GM12875 (cell line): ENCODE measurements around the gene CLTA.
"Not testable (repeated sequence)": the region's sequence is repeated elsewhere in the genome, so short reads cannot be mapped to it uniquely, and the experiment has no call there.

Source experiments
- H3K4me3 ChIP-seq: one replicate; pipeline ENCODE4 v1.5.1; 2011; ENCODE audit warnings: low read depth, low read length, control low read depth
- CTCF ChIP-seq: IDR thresholded peaks from 2 replicates; pipeline ENCODE4 v1.5.1; 2011; ENCODE audit warnings: low read depth, mild to moderate bottlenecking, control low read depth, inconsistent platforms, low read length, moderate library complexity, borderline replicate concordance; ENCODE audit not compliant: insufficient read depth

CLTA gene

GRCh38 chr9:36245906-36246305 lies 55.2 kb downstream of the CLTA start:
- H3K4me3 ChIP-seq: no peak overlapping the region
- no peak for TF ChIP-seq CTCF

DNA sequence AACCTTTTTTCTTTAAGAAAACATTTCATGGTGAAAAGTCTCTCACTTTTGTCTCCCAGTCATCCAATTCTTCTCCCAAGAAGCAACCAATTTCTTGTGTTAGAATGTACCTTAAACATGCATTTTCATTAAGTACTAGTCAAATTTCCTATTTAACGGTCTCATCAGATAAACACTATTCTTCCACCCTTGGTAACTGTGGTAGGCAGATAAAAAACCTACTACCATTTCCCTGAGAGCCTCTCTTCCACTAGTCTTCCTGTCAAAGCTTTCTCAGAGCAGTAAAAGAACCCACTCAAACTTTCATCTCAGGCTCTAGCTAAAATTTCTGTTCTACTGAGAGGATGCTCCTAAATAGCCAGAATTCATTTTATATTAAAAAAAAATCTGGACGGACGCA lies 56.6 kb downstream of the CLTA start:
- TF ChIP-seq CTCF: no peak
- no peak overlapping the region for H3K4me3 ChIP-seq

DNA sequence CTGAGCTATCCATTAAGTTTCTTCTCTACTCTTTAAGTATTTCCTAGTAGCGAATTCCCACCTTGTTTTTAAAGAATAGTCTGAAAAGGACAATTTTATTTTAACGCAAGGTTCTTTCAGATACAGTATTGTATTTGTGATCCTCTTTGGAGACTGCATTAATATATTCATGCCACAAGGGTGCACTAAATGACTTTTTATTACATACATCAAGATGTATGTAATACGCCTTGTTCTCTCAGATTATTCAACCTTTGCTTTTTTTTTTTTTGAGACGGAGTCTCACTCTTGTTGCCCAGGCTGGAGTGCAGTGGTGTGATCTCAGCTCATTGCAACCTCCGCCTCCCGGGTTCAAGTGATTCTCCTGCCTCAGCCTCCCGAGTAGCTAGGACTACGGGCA lies 57.3 kb downstream of the CLTA start:
- not testable (repeated sequence) for H3K4me3 ChIP-seq

- no peak for TF ChIP-seq CTCF
- H3K4me3 ChIP-seq: no peak overlapping the region
Measured at GRCh38 chr9:36249189-36249588, 58.5 kb downstream of the CLTA start.

DNA sequence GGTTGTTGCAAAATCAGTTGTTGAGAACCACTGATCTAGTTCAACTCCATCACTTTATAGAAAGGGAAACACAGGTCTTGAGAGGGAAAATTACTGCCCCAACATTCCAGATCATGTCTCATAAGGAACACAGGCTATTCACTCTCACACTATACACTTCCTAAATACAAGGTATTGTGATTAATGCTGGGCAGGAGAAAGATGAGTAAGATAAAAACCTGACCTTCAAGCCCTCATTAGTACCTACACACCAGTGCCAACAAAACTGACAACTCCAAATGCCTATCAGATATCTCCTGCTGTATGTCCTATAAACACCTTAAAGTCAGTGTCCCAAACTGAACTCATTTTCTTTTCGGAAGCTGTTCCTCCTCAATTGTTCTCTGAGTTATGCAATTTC lies 59.4 kb downstream of the CLTA start:
- TF ChIP-seq CTCF: no peak
- H3K4me3 ChIP-seq: no peak overlapping the region

DNA sequence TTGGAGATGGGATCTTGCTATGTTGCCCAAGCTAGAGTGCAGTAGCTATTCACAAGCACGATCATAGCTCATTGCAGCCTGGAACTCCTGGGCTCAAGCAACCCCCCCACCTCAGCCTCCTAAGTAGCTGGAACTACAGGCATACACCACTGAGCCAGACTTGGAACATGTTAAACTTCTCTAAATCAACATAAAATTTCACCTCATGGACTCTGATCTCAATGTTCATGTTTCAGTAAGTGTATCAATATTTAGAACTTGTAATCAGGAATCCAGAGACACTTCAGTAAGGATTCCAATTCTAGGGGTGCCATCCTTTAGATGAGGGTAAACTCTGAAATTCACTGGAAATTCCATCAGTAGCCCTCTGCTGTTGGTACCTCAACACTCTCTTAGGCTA lies 60.7 kb downstream of the CLTA start:
- H3K4me3 ChIP-seq: no peak overlapping the region
- TF ChIP-seq CTCF: no peak

- TF ChIP-seq CTCF: no peak
- H3K4me3 ChIP-seq: peak within 1 kb of the TSS; percentile 56
Measured at GRCh38 chr9:36258208-36258995, 67.7 kb downstream of the CLTA start, which contains the start of gene GNE. TSS of gene GNE (minus strand) at chr9:36258448. CDS start at chr9:36249355, 9,093 bp downstream.
